Testis (tissue), 2 donors: ENCODE results near the gene NEK11.

Experiments
- POLR2A ChIP-seq: fragments of 450-650 bp; IDR thresholded peaks from one replicate; pipeline ENCODE4 v1.6.1; 2017; ENCODE audit warnings: antibody characterized with exemption, mild to moderate bottlenecking, moderate library complexity
- TF ChIP-seq, protein P1 (sequence below), 3 experiments: fragments of 450-650 bp in 2 of 3; fragments of 200-600 bp in 1 of 3; sonication (generic) in 1 of 3; IDR thresholded peaks; one replicate each; pipeline ENCODE4 v1.5.1; 2016 to 2019; ENCODE audit warnings: antibody characterized with exemption in 3 of 3, mild to moderate bottlenecking in 2 of 3, moderate library complexity in 1 of 3

DNA sequence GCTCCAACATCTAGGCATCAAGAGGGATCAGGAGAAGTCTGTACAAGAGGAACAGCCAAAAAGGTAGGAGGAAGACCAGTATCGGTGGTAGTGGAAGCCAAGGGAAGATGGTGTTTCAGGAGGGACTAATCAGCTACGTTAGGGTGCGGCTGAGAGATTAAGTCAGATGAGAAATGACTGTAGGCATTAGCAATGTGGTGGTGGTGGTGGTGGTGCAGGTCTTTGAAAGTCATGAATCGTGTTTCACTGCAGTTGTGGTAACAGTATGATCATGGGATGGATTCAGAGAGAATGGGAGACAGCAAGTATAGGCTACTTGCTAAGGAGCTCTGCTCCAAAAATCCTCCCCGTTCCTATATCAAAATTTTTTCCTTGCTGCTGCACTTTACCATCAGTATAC is 35.6 kb upstream of the NEK11 start:
- TF ChIP-seq, protein P1, sequence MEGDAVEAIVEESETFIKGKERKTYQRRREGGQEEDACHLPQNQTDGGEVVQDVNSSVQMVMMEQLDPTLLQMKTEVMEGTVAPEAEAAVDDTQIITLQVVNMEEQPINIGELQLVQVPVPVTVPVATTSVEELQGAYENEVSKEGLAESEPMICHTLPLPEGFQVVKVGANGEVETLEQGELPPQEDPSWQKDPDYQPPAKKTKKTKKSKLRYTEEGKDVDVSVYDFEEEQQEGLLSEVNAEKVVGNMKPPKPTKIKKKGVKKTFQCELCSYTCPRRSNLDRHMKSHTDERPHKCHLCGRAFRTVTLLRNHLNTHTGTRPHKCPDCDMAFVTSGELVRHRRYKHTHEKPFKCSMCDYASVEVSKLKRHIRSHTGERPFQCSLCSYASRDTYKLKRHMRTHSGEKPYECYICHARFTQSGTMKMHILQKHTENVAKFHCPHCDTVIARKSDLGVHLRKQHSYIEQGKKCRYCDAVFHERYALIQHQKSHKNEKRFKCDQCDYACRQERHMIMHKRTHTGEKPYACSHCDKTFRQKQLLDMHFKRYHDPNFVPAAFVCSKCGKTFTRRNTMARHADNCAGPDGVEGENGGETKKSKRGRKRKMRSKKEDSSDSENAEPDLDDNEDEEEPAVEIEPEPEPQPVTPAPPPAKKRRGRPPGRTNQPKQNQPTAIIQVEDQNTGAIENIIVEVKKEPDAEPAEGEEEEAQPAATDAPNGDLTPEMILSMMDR (IDR thresholded peaks at IDR 0.05): no peak
- no peak for TF ChIP-seq POLR2A
